GM21529 (cell line): ENCODE measurements around the gene TBC1D16.

Experiments
- ATAC-seq: cut with Tn5 transposase; IDR thresholded peaks from one replicate; pipeline ENCODE4 v1.9.1; 2021; ENCODE audit not compliant: unreplicated experiment

The TBC1D16 gene

GRCh38 chr17:79919862-79920720 lies 115.6 kb downstream of the TBC1D16 start:
- no peak for ATAC-seq

- no peak for ATAC-seq
These were observed 116.5 kb downstream of the TBC1D16 start for GRCh38 chr17:79919164-79919585.

- no peak for ATAC-seq
These were observed 117.0 kb downstream of the TBC1D16 start for GRCh38 chr17:79918581-79919163.

- ATAC-seq = no peak
These were observed 117.7 kb downstream of the TBC1D16 start for GRCh38 chr17:79917902-79918484.

GRCh38 chr17:79916991-79917901 lies 118.4 kb downstream of the TBC1D16 start:
- ATAC-seq = no peak

- no peak for ATAC-seq
These were observed 119.2 kb downstream of the TBC1D16 start for GRCh38 chr17:79916506-79916905.

GRCh38 chr17:79915850-79916430 lies 119.7 kb downstream of the TBC1D16 start:
- ATAC-seq = no peak

- ATAC-seq = no peak
These were observed 120.6 kb downstream of the TBC1D16 start for GRCh38 chr17:79914813-79915740.

- no peak for ATAC-seq
These were observed 121.5 kb downstream of the TBC1D16 start for GRCh38 chr17:79913896-79914812.

GRCh38 chr17:79913451-79913850 lies 122.2 kb downstream of the TBC1D16 start:
- no peak for ATAC-seq

GRCh38 chr17:79912552-79913330 lies 122.9 kb downstream of the TBC1D16 start:
- no peak for ATAC-seq

GRCh38 chr17:79911430-79912399 lies 124.0 kb downstream of the TBC1D16 start:
- no peak for ATAC-seq

GRCh38 chr17:79910985-79911361 lies 124.7 kb downstream of the TBC1D16 start:
- ATAC-seq = no peak

- no peak for ATAC-seq
These were observed 126.6 kb downstream of the TBC1D16 start for GRCh38 chr17:79909121-79909520.

- no peak for ATAC-seq
These were observed 127.8 kb downstream of the TBC1D16 start for GRCh38 chr17:79907850-79908249.

GRCh38 chr17:79907217-79907715 lies 128.4 kb downstream of the TBC1D16 start:
- ATAC-seq = no peak
